Renal cortex interstitium (tissue), 11 donors: Measurements from ENCODE around the gene LRRIQ3. TPM values are rescaled to one million over a fixed set of nuclear protein-coding genes. Genes with fewer than 3 reads are reported as not detected.
"Not testable (repeated sequence)": the region's sequence is repeated elsewhere in the genome, so short reads cannot be mapped to it uniquely, and the experiment has no call there.

ENCODE experiments used
- DNase-seq, 11 donors: peaks; one replicate each; pipeline ENCODE4 v3.0.0-alpha.2; 2013; ENCODE audit warnings: low read depth in 9 of 11, low spot score in 4 of 11; ENCODE audit errors: extremely low read depth in 1 of 11
- polyA plus RNA-seq, 3 donors: library from polyadenylated mRNA; unstranded; fragments of 120-200 nt; gene quantifications; one replicate each; pipeline ENCODE4 v1.2.1, GENCODE V29; 2013; ENCODE audit not compliant: insufficient read length in 3 of 3

LRRIQ3 gene
- polyA plus RNA-seq, 3 donors = 2.0 to 5.4 (median 2.8) TPM

- no peak for DNase-seq
Observed at GRCh38 chr1:74162333-74162732, 35.6 kb downstream of the LRRIQ3 start.

GRCh38 chr1:74161497-74161896, 36.5 kb downstream of the LRRIQ3 start:
- no peak for DNase-seq

GRCh38 chr1:74160046-74160445, 37.9 kb downstream of the LRRIQ3 start:
- no peak for DNase-seq

GRCh38 chr1:74145086-74145485, 52.9 kb downstream of the LRRIQ3 start:
- no peak for DNase-seq

- not testable (repeated sequence) for DNase-seq
Observed at GRCh38 chr1:74117370-74117769, 80.6 kb downstream of the LRRIQ3 start.

- no peak for DNase-seq
Observed at GRCh38 chr1:74113333-74113732, 84.6 kb downstream of the LRRIQ3 start.

GRCh38 chr1:74107394-74107793, 90.6 kb downstream of the LRRIQ3 start:
- DNase-seq = no peak

- DNase-seq = no peak
Observed at GRCh38 chr1:74091371-74091770, 106.6 kb downstream of the LRRIQ3 start.

- peak in 2 of 11 donors; percentile 0 to 2 for DNase-seq
Observed at GRCh38 chr1:74083128-74083527, 114.8 kb downstream of the LRRIQ3 start.

GRCh38 chr1:74065081-74065480, 132.9 kb downstream of the LRRIQ3 start:
- DNase-seq = no peak

- DNase-seq = no peak
Observed at GRCh38 chr1:74057719-74058118, 140.3 kb downstream of the LRRIQ3 start.

- DNase-seq = no peak
Observed at GRCh38 chr1:74053407-74053806, 144.6 kb downstream of the LRRIQ3 start.

- no peak for DNase-seq
Observed at GRCh38 chr1:74050386-74050785, 147.6 kb downstream of the LRRIQ3 start.

- no peak for DNase-seq
Observed at GRCh38 chr1:74038042-74038441, 159.9 kb downstream of the LRRIQ3 start.

GRCh38 chr1:74012583-74012982, 185.4 kb downstream of the LRRIQ3 start:
- DNase-seq = no peak

GRCh38 chr1:74011736-74012135, 186.2 kb downstream of the LRRIQ3 start:
- no peak for DNase-seq

GRCh38 chr1:74010206-74010605, 187.8 kb downstream of the LRRIQ3 start:
- DNase-seq = no peak

- DNase-seq = no peak
Observed at GRCh38 chr1:74005533-74005932, 192.4 kb downstream of the LRRIQ3 start.

GRCh38 chr1:74003806-74004205, 194.2 kb downstream of the LRRIQ3 start:
- DNase-seq = no peak

GRCh38 chr1:73998348-73998959, 199.5 kb downstream of the LRRIQ3 start:
- peak in 8 of 11 donors; percentile 6 to 43 (median 13) for DNase-seq

- peak in 1 of 11 donors; percentile 10 for DNase-seq
Observed at GRCh38 chr1:73980324-73981040, 217.5 kb downstream of the LRRIQ3 start.
